Measurements from ENCODE around the gene AKR1C2. TPM values are rescaled to one million over a fixed set of nuclear protein-coding genes. Genes with fewer than 3 reads are reported as not detected.
"Not testable (repeated sequence)": the region's sequence is repeated elsewhere in the genome, so short reads cannot be mapped to it uniquely, and the experiment has no call there.

Gene AKR1C2
- total RNA-seq, 1 experiment from 2014 or later: 2.5 TPM

GRCh38 chr10:4978870-4979269, 24.8 kb downstream of the AKR1C2 start:
- Histone ChIP-seq H3K36me3 (no peaks in the 10 kb centered on the region), H3K27me3 (no peaks in the 10 kb centered on the region), H3K4me3 (no peak overlapping the region), H3K9me3 (no peaks in the 10 kb centered on the region)
- DNase-seq: no peak

- H3K9me3 ChIP-seq: no peaks in the 10 kb centered on the region
- H3K27me3 ChIP-seq: no peaks in the 10 kb centered on the region
- DNase-seq: no peak
- H3K4me3 ChIP-seq: no peak overlapping the region
- H3K36me3 ChIP-seq: no peaks in the 10 kb centered on the region
Observed at GRCh38 chr10:4977025-4977424, 26.6 kb downstream of the AKR1C2 start.

DNA sequence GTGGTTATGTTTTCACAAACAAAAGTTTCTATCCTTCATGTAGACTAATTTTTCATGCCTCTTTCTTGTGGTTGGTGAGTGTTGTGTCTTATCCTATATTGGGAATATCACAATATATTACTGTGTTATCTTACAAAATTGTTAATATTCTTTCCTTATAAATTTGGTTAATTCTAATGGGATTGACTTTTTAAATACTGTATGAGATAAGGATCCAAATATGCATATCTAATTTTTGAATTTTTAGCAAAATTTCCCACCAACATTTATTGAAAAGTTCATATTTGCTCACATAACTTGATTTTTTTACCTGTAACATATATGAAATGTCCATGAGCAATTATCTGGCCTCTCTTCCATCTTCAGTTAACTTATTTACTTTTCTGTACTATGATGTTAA, 29.3 kb downstream of the AKR1C2 start:
- H3K27me3 ChIP-seq, H3K4me3 ChIP-seq, H3K36me3 ChIP-seq, H3K9me3 ChIP-seq, DNase-seq: not testable (repeated sequence)

GRCh38 chr10:4973294-4973693, 30.4 kb downstream of the AKR1C2 start:
- not testable (repeated sequence) for H3K36me3 ChIP-seq, H3K27me3 ChIP-seq, DNase-seq, H3K9me3 ChIP-seq, H3K4me3 ChIP-seq

GRCh38 chr10:4972369-4973142, 31.1 kb downstream of the AKR1C2 start:
- H3K4me3 ChIP-seq, DNase-seq, H3K27me3 ChIP-seq, H3K36me3 ChIP-seq, H3K9me3 ChIP-seq: not testable (repeated sequence)

DNA sequence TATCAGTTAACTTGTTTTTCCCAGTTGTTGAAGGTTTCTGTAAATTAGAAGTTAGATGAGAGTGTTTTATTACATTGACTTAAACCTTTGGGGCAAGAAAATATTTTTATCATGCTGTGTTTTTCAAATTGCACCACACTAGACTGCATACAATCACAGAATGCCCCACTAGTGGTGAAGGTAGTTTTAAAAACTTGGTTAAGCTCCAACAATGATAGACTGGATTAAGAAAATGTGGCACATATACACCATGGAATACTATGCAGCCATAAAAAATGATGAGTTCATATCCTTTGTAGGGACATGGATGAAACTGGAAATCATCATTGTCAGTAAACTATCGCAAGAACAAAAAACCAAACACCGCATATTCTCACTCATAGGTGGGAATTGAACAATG, 33.3 kb downstream of the AKR1C2 start:
- not testable (repeated sequence) for DNase-seq, H3K4me3 ChIP-seq, H3K9me3 ChIP-seq, H3K27me3 ChIP-seq, H3K36me3 ChIP-seq

GRCh38 chr10:4969289-4969688, 34.4 kb downstream of the AKR1C2 start:
- not testable (repeated sequence) for H3K9me3 ChIP-seq, H3K27me3 ChIP-seq, H3K4me3 ChIP-seq, H3K36me3 ChIP-seq, DNase-seq

- not testable (repeated sequence) for DNase-seq, H3K4me3 ChIP-seq, H3K9me3 ChIP-seq, H3K27me3 ChIP-seq, H3K36me3 ChIP-seq
Observed at GRCh38 chr10:4967189-4967588, 36.5 kb downstream of the AKR1C2 start.

GRCh38 chr10:4965763-4966162, 37.9 kb downstream of the AKR1C2 start:
- not testable (repeated sequence) for H3K36me3 ChIP-seq, H3K4me3 ChIP-seq, H3K27me3 ChIP-seq, H3K9me3 ChIP-seq, DNase-seq

DNA sequence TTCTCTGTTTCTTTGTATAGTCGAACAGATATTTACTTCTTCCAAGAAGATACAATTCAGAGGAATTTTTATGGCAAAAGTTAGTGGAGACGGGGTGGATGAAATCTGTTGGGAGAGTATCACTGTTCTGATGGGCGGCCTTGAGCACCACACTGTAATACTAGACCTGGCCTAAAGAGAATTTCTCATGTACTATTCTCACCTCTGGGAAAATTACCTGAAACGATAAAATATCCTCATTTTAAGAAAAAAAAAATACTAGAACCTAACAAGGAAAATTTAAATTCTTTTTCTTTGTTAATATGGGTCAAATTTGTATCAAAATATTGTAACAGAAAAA, 39.9 kb downstream of the AKR1C2 start:
- DNase-seq, H3K9me3 ChIP-seq, H3K27me3 ChIP-seq, H3K4me3 ChIP-seq, H3K36me3 ChIP-seq: not testable (repeated sequence)

DNA sequence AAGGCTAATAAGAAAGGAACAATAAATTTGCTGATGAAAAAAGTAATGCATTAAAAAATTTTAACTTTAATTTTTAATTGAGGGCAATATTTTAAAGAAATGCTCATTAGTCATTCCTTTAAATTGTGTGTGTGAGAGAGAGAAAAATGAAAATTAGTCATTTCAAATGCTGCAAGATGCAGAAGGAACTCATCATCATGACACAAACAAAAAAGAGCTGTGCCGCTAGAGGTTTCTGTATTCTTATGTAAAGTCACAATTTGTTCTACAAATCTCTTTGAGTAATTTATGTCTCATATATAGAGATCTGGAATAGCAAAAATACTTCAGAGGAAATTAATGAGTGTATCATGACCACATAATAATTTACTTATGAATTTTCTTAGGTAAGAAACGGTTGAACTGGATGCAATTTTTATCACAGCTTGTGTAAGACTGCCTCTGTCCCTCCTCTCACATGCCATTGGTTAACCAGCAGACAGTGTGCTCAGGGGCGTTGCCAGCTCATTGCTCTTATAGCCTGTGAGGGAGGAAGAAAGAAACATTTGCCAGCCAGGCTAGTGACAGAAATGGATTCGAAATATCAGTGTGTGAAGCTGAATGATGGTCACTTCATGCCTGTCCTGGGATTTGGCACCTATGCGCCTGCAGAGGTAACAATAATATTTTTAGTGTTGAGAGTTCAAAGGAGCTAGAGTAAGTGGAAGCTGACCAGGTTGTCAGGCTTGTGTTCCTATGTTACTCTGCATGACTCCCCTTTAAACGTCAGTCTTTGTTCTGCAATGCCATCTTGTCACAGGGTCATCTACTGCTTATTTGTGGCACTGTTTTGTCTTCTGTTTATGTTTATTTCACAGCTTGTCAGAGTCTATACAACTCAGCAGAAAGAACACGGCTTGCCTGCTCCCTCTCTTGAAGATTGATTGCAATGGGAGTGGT, 40.5 kb downstream of the AKR1C2 start, which contains the start of gene AKR1C1:
AKR1C1 (plus strand) TSS at position 540 of the 939 bp plus-strand sequence; CDS start at position 570, 30 bp downstream.
- DNase-seq, H3K36me3 ChIP-seq, H3K9me3 ChIP-seq, H3K27me3 ChIP-seq: not testable (repeated sequence)
- peak within 1 kb of the TSS; percentile 24 for H3K4me3 ChIP-seq

DNA sequence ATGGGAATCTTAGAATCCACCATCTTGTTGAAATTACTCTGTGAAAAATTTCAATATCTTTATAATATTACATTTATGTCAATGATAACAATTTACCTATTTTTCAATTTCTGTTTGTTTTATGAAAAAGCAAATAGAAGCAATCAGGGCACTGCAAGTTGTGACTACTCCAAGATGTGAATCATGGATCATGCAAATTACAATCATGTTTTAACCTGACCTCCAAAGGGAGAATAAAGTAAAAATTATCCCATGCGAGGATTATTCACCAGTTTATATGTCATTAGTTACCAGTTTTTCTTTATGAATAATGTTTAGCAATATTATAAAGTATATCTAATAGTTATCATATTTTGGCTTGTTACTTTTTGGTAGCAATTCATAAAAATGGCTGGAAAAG, 41.3 kb downstream of the AKR1C2 start:
- not testable (repeated sequence) for H3K9me3 ChIP-seq, H3K4me3 ChIP-seq, H3K36me3 ChIP-seq, H3K27me3 ChIP-seq, DNase-seq

- not testable (repeated sequence) for H3K27me3 ChIP-seq, H3K4me3 ChIP-seq, H3K9me3 ChIP-seq, DNase-seq, H3K36me3 ChIP-seq
Observed at GRCh38 chr10:4961558-4961957, 42.1 kb downstream of the AKR1C2 start.

- not testable (repeated sequence) for H3K27me3 ChIP-seq, H3K4me3 ChIP-seq, H3K36me3 ChIP-seq, DNase-seq, H3K9me3 ChIP-seq
Observed at GRCh38 chr10:4956955-4957645, 46.6 kb downstream of the AKR1C2 start.

GRCh38 chr10:4956088-4956487, 47.6 kb downstream of the AKR1C2 start:
- not testable (repeated sequence) for DNase-seq, H3K9me3 ChIP-seq, H3K4me3 ChIP-seq, H3K36me3 ChIP-seq, H3K27me3 ChIP-seq

DNA sequence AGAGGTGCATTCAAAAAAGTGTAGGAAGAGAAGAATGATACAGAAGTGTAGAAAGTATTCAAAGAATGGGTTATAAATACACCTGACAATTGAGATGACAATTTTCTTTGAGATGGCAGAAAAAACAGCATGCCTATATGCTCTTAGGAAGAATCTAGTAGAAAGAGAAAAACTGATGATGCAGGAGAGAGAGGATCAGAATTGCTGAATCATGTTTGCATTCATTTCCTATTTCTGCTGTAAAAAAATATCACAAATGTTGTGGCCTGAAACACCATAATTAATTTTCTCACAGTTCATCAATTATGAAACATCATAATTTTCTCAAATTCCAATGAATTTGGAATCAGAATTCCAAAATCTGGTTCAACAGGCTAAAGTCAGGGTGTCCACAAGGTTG, 50.3 kb downstream of the AKR1C2 start:
- Histone ChIP-seq H3K36me3 (no peaks in the 10 kb centered on the region), H3K9me3 (no peaks in the 10 kb centered on the region), H3K4me3 (no peak overlapping the region), H3K27me3 (no peaks in the 10 kb centered on the region)
- DNase-seq: no peak

DNA sequence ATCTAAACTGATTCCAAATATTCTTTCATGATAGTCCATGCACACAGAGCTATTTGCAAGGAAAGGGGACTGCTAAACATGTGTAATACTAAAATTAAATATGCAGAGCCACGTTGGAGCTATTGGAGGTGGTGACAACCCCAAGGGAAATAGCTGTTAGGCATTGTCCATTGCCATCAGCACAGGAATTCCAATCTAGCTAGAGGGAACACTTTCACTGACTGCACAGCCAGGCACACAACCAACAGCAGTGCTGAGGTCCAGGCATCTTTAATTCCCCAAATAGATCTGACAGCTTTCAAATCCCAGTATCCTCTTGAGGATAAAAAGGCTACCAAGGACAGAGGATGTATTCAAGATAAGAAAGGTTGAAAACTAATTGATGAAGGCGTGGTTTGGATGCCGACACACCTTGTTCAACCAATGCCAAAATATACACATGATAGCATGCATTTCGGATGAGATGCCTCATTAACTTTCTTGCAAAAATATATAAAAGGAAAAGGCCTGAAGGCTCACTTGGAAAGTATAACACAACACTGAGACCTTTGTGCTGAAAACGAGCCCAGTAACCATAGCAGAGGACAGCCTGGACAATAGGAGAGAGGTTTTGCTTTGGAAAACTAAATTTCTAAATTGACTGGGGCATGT, 52.0 kb downstream of the AKR1C2 start:
- not testable (repeated sequence) for H3K36me3 ChIP-seq, DNase-seq, H3K4me3 ChIP-seq, H3K27me3 ChIP-seq, H3K9me3 ChIP-seq
